Stimulated activated naive B cell treated with anti-CD40 and anti-IgM and Interleukin-4, amounts not matched to agents 10 μg/mL and 1 μg/mL and 100 μg/mL, for 72 hours (primary cell): ENCODE measurements around the gene FGD3.

Experiments
- ATAC-seq, 2 donors: fragments of 150-1000 bp; cut with Tn5 transposase; replicated peaks; 2 replicates each; pipeline ENCODE4 v1.10.0; 2021; ENCODE audit warnings: moderate library complexity in 1 of 2
- DNase-seq: peaks from one replicate; pipeline ENCODE4 v3.0.0; 2021
- H3K27ac Mint-ChIP-seq: one replicate; pipeline ENCODE4 v1.8.0; 2022; ENCODE audit warnings: mild to moderate bottlenecking, mixed read lengths
- H3K27me3 Mint-ChIP-seq, 2 donors: one replicate each; pipeline ENCODE4 v1.8.0; 2022; ENCODE audit warnings: mixed read lengths in 2 of 2
- H3K36me3 Mint-ChIP-seq, 2 donors: one replicate each; pipeline ENCODE4 v1.8.0; 2022; ENCODE audit warnings: mixed read lengths in 2 of 2, mild to moderate bottlenecking in 1 of 2
- H3K4me1 Mint-ChIP-seq, 2 donors: one replicate each; pipeline ENCODE4 v1.8.0; 2022; ENCODE audit warnings: mixed read lengths in 2 of 2, mild to moderate bottlenecking in 1 of 2
- H3K4me3 Mint-ChIP-seq, 2 donors: one replicate each; pipeline ENCODE4 v1.8.0; 2022; ENCODE audit warnings: mild to moderate bottlenecking in 2 of 2, mixed read lengths in 2 of 2, moderate library complexity in 1 of 2
- H3K9me3 Mint-ChIP-seq, 2 donors: one replicate each; pipeline ENCODE4 v1.8.0; 2022; ENCODE audit warnings: mixed read lengths in 2 of 2, mild to moderate bottlenecking in 1 of 2

Gene FGD3

DNA sequence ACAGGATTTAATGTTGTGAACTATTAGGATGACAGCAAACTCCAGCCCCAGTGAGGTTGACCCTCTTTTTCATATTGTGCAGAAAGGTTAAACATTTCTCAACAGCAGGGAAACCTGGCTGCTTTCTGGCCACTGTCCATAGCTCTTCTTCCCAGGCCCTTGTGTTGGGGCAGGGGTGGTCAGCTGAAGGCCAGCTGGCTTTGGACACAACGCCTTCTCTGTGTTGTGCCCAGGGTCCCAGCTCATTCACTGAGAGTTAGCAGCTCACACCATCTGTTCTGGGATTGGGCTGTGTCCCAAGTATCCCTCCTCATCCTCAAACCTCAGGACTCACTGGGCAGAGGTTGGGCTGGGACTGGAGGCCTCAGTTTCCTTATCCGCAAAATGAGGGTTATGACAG, 1.3 kb downstream of the FGD3 start:
- Mint-ChIP-seq H3K36me3 (no peaks in the 10 kb centered on the region), H3K27me3 (peaks cover 36 to 38% of the 10 kb centered on the region in 2 donors), H3K4me1 (peaks cover 4 to 7% of the 10 kb centered on the region in 2 donors), H3K9me3 (no peaks in the 10 kb centered on the region), H3K4me3 (no peak overlapping the region), H3K27ac (no peak overlapping the region)
- no peak for DNase-seq
- no peak for ATAC-seq

DNA sequence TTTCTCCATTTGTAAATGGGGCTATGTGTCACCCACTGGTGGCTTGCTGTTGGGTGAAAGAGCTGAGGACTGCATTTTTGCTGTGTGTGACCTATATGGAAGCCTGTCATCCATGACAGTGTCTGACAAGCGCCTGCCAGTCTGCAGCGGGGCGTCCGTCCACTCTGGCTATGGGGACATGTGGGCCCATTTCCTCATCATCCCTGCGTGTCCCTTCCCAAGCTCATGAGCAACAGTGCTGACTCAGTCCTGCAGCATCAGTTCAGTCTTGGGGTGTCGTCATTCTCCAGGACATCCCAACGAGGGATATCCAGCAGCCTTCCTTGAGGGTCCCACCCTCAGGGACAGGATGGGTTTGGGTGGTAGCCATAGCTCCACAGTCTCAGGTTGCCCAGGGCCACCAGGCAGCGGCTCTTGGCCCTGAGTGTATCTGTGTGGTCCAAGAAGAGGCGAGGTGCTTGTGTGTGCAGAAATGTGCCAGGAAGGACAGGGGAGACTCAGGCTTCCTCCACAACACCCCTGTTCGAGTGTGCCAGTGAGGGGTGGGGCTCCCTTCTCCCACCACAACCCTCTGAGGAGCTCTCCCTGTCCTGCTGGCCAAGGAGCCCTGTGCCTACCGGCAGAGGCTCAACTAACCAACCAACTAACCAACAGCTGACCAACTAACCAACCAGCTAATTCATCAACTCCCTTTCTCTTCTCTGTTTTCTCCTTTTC, 2.1 kb downstream of the FGD3 start:
- Mint-ChIP-seq H3K4me1 (peaks cover 8 to 15% of the 10 kb centered on the region in 2 donors), H3K27me3 (peaks cover 36 to 38% of the 10 kb centered on the region in 2 donors), H3K36me3 (no peaks in the 10 kb centered on the region), H3K9me3 (no peaks in the 10 kb centered on the region), H3K27ac (no peak overlapping the region), H3K4me3 (peak overlapping the region in 1 of 2 donors; percentile 14)
- ATAC-seq (no peak), DNase-seq (no peak)

- no peaks in the 10 kb centered on the region for H3K9me3 Mint-ChIP-seq
- H3K36me3 Mint-ChIP-seq, result no peaks in the 10 kb centered on the region
- no peak for ATAC-seq
- H3K27me3 Mint-ChIP-seq, result peaks cover 36 to 38% of the 10 kb centered on the region in 2 donors
- peaks cover 13 to 21% of the 10 kb centered on the region in 2 donors for H3K4me1 Mint-ChIP-seq
- no peak overlapping the region for H3K27ac Mint-ChIP-seq
- DNase-seq, result no peak
- H3K4me3 Mint-ChIP-seq, result no peak overlapping the region
Measured at GRCh38 chr9:92950359-92950955, 3.1 kb downstream of the FGD3 start.

DNA sequence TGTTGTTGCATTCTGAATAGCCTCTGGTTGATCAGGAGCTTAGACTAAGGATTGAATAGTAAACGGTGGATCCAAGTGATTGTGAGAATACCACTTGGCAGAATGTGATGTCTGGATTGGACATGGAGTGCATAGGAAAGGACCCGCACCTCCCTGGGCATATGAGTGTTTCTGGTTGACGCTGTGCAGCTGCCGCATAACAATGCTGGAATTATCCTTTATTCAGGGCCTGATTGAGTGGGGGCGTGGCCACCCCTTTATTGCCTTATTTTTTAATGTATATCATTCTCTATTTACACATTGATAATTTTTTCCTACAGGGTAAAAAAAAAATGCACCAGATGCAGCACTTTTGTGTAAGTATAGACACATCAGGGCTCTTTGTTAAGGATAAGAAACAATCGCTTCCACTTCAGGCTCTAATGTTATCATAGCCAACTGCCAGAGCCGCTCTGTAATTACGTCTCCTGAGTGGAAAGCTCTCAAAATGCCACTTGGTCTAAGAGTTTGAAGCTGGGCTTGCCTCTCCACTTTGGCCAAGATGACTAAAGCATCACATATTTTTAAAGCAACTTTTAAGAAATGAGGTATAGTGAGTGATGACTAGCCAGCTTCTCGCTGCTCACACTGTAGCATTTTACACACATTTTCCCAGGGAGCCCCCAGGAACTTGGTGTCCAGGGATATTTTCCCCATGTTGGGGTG, 5.7 kb downstream of the FGD3 start:
- Mint-ChIP-seq H3K27me3 (peaks cover 22 to 23% of the 10 kb centered on the region in 2 donors), H3K36me3 (no peaks in the 10 kb centered on the region), H3K9me3 (no peaks in the 10 kb centered on the region), H3K4me1 (peaks cover 11 to 14% of the 10 kb centered on the region in 2 donors), H3K27ac (no peak overlapping the region), H3K4me3 (no peak overlapping the region)
- DNase-seq (no peak), ATAC-seq (no peak)

DNA sequence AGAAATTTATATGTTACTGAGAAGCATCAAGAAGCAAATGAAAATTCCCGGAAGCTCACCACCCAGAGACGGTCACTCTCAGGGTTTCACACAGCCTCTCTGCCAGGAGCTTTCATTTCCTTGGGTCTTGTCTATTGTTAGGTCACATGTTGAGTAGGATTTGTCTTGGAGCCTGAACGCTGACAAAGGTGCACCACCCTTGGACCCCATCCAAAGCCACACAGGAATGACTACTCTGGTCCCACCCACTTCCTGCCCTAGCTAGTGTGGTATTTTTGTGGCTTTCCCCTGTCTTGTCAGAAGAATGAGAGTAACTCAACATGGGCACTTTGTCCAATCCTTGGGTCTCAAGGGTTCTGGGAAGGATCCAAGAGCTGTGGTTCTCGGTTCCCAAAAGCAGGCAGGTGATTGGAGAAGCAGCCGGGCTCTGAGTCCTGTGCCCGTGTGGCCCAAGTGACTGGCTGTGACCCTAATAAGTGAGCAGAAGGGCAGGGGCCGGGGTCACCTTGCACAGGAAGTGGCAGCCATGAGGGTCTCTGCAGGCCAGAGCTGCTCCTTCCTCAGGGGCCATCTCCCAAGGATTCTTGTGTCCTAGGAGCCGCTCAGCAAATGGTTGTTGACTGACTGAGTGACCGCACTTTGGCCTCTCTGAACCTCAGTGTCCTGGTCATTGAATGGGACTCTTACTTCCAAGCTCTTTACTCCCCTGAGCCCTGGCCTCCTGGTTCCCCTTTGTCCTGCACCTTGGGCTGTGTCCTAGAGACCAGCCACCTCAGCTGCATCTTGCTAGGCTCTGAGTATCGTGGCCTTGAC, 6.9 kb downstream of the FGD3 start:
- DNase-seq, result peak; percentile 24
- H3K9me3 Mint-ChIP-seq, result no peaks in the 10 kb centered on the region
- no peaks in the 10 kb centered on the region for H3K36me3 Mint-ChIP-seq
- peak; percentile 76 to 88 for ATAC-seq
- peak overlapping the region; percentile 19 to 44 for H3K4me3 Mint-ChIP-seq
- H3K27ac Mint-ChIP-seq, result peak overlapping the region; percentile 67
- H3K4me1 Mint-ChIP-seq, result peaks cover 11 to 14% of the 10 kb centered on the region in 2 donors
- peaks cover 10 to 13% of the 10 kb centered on the region in 2 donors for H3K27me3 Mint-ChIP-seq

- Mint-ChIP-seq H3K4me3 (peak overlapping the region in 1 of 2 donors; percentile 19), H3K9me3 (no peaks in the 10 kb centered on the region), H3K4me1 (peaks cover 13 to 17% of the 10 kb centered on the region in 2 donors), H3K27me3 (peaks cover 4 to 7% of the 10 kb centered on the region in 2 donors), H3K36me3 (no peaks in the 10 kb centered on the region), H3K27ac (no peak overlapping the region)
- ATAC-seq (no peak), DNase-seq (no peak)
Measured at GRCh38 chr9:92954886-92955285, 7.6 kb downstream of the FGD3 start.

GRCh38 chr9:92960561-92961290, 13.4 kb downstream of the FGD3 start:
- Mint-ChIP-seq H3K36me3 (peaks cover 5 to 11% of the 10 kb centered on the region in 2 donors), H3K27ac (peak overlapping the region; percentile 25), H3K27me3 (no peaks in the 10 kb centered on the region), H3K4me3 (no peak overlapping the region), H3K9me3 (peaks cover 0 to 7% of the 10 kb centered on the region in 2 donors), H3K4me1 (peaks cover 29 to 50% of the 10 kb centered on the region in 2 donors)
- DNase-seq (no peak), ATAC-seq (no peak)

GRCh38 chr9:92961627-92962302, 14.4 kb downstream of the FGD3 start:
- ATAC-seq, result no peak
- Mint-ChIP-seq H3K4me3 (no peak overlapping the region), H3K4me1 (peaks cover 35 to 61% of the 10 kb centered on the region in 2 donors), H3K9me3 (peaks cover 0 to 7% of the 10 kb centered on the region in 2 donors), H3K27ac (peak overlapping the region; percentile 94), H3K27me3 (no peaks in the 10 kb centered on the region), H3K36me3 (peaks cover 5 to 11% of the 10 kb centered on the region in 2 donors)
- peak; percentile 11 for DNase-seq

DNA sequence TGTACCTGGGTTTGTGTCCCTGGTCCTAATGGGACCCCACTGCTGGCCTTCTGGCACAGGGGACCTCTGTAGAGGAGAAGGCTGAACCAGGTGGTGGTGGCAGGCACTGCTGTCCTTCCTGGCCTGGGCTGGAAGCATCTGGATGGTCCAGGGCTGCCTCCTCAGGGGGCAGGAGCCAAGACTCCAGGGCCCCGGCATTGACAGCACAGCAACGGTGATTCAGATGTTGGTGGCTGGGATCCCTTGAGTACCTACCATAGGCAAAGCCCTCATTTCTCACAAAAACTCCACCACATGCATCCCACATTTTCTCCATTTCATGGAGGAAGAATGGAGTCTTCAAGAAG, 15.0 kb downstream of the FGD3 start:
- Mint-ChIP-seq H3K27me3 (no peaks in the 10 kb centered on the region), H3K4me3 (no peak overlapping the region), H3K27ac (peak overlapping the region; percentile 94), H3K9me3 (peaks cover 0 to 7% of the 10 kb centered on the region in 2 donors), H3K4me1 (peaks cover 37 to 66% of the 10 kb centered on the region in 2 donors), H3K36me3 (peaks cover 5 to 14% of the 10 kb centered on the region in 2 donors)
- DNase-seq, result no peak
- ATAC-seq, result no peak

GRCh38 chr9:92962846-92963245, 15.5 kb downstream of the FGD3 start:
- ATAC-seq (no peak), DNase-seq (no peak)
- Mint-ChIP-seq H3K4me3 (no peak overlapping the region), H3K27ac (no peak overlapping the region), H3K4me1 (peaks cover 39 to 71% of the 10 kb centered on the region in 2 donors), H3K27me3 (no peaks in the 10 kb centered on the region), H3K36me3 (peaks cover 5 to 16% of the 10 kb centered on the region in 2 donors), H3K9me3 (peaks cover 0 to 7% of the 10 kb centered on the region in 2 donors)

DNA sequence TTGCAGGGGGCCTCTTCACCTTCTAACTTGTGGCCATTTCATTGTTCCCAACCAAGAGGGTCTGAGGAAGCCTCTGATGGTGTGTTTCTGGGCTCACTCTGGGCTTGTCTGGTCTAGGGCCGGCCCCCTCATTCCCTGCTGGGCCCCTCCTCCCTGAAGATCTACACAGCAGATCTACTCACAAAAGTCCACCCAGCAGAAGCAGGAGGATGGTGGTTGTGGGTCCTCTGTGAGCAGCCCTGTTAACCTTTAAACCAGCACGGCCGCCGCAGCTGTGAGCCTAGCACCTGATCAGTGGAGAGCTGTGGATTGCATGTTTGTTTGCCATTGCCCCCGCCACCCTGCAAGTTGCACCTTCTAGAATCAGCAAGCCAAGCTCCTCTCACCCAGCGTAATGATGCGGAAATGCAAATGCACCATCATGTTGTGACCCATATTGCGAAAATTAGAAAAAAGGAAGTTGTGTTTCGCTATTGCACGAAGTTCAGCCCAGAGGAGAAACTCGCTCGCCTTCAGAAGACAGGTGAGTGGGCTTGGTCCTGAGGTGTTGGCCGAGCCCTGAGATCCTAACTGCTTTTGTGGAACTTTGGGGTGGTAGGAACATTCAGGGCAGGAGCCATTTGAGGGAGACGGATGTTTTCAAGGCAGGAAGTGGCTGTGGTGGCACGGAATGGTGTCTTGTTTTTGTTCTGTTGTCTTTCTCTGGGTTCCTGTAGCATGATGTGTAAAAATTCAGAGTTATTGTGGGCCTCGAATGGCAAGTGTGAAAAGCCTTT, 16.7 kb downstream of the FGD3 start:
- H3K36me3 Mint-ChIP-seq, result peaks cover 5 to 16% of the 10 kb centered on the region in 2 donors

DNA sequence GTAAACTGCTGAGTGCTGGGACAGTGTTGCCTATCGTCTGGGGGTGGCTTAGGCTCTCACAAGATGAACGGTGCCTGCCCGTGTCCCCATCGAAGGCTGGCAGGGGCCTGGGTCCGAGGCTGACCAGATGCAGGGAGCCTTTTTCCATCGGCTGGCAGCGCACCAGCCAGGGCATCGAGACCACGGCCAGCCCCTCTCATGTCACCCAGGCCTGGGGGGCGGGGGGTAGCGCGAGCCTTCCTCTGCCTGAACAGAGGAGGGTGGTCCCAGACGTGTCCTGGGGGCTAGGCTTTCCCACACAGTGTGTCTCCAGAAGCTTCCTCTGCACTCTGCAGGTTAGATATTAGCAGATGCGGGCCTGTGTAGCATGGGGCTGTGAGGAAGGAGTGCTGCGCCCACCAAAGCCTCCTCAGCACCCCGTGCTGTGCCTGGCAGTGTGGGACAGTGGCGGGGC, 17.3 kb downstream of the FGD3 start:
- H3K9me3 Mint-ChIP-seq, result peaks cover 0 to 7% of the 10 kb centered on the region in 2 donors
- H3K27ac Mint-ChIP-seq, result peak overlapping the region; percentile 98
- peak overlapping the region; percentile 93 to 97 for H3K4me3 Mint-ChIP-seq
- DNase-seq (no peak), ATAC-seq (peak; percentile 15 to 16)
- H3K36me3 Mint-ChIP-seq, result peaks cover 5 to 19% of the 10 kb centered on the region in 2 donors
- no peaks in the 10 kb centered on the region for H3K27me3 Mint-ChIP-seq
- peaks cover 54 to 89% of the 10 kb centered on the region in 2 donors for H3K4me1 Mint-ChIP-seq

More for the DNA sequence above, 16.7 kb downstream of the FGD3 start:
- peaks cover 48 to 83% of the 10 kb centered on the region in 2 donors for H3K4me1 Mint-ChIP-seq
- peak; percentile 83 to 84 for ATAC-seq
- peaks cover 0 to 7% of the 10 kb centered on the region in 2 donors for H3K9me3 Mint-ChIP-seq
- peak overlapping the region; percentile 93 to 97 for H3K4me3 Mint-ChIP-seq
- H3K27me3 Mint-ChIP-seq, result no peaks in the 10 kb centered on the region
- H3K27ac Mint-ChIP-seq, result peak overlapping the region; percentile 98
- peak; percentile 72 for DNase-seq
